Aorta (tissue), 5 donors: ENCODE measurements around the gene PLAGL1. TPM values are rescaled to one million over a fixed set of nuclear protein-coding genes. Genes with fewer than 3 reads are reported as not detected.
"Not testable (repeated sequence)": the region's sequence is repeated elsewhere in the genome, so short reads cannot be mapped to it uniquely, and the experiment has no call there.

Experiments used
- ATAC-seq: fragments of 200-7000 bp; cut with Tn5 transposase; one replicate; pipeline ENCODE4 v1.9.1; 2022; ENCODE audit warnings: moderate library complexity; ENCODE audit not compliant: low FRiP score
- DNase-seq, 2 donors: peaks; one replicate each; pipeline ENCODE4 v3.0.0-alpha.2; 2020
- H3K27ac ChIP-seq, 2 donors: one replicate each; pipeline ENCODE4 v1.5.1; 2013; ENCODE audit warnings: low read length in 2 of 2, mild to moderate bottlenecking in 2 of 2, moderate library complexity in 2 of 2, control low read depth in 1 of 2, inconsistent platforms in 1 of 2, low read depth in 1 of 2
- H3K27me3 ChIP-seq, 2 donors: one replicate each; pipeline ENCODE4 v1.6.1; 2013; ENCODE audit warnings: control low read depth in 1 of 2, low read length in 1 of 2, mild to moderate bottlenecking in 1 of 2, moderate library complexity in 1 of 2; ENCODE audit not compliant: insufficient read depth in 2 of 2, control insufficient read depth in 1 of 2
- H3K36me3 ChIP-seq, 2 donors: one replicate each; pipeline ENCODE4 v1.6.1; 2013; ENCODE audit warnings: control low read depth in 1 of 2, low read length in 1 of 2, mild to moderate bottlenecking in 1 of 2; ENCODE audit not compliant: insufficient read depth in 2 of 2, control insufficient read depth in 1 of 2
- H3K4me1 ChIP-seq, 2 donors: one replicate each; pipeline ENCODE4 v1.6.1; 2013; ENCODE audit warnings: low read length in 2 of 2, control low read depth in 1 of 2, mild to moderate bottlenecking in 1 of 2, moderate library complexity in 1 of 2; ENCODE audit not compliant: insufficient read depth in 2 of 2, control insufficient read depth in 1 of 2
- H3K4me3 ChIP-seq, 2 donors: one replicate each; pipeline ENCODE4 v1.5.1; 2013; ENCODE audit warnings: low read length in 2 of 2, control low read depth in 1 of 2, mild to moderate bottlenecking in 1 of 2
- H3K9me3 ChIP-seq: one replicate; pipeline ENCODE4 v1.6.1; 2013; ENCODE audit warnings: mild to moderate bottlenecking, low read length; ENCODE audit not compliant: control insufficient read depth
- WGBS, 2 donors: extraction: QIAGEN DNeasy Blood & Tissue Kit; methylation state at CpG; one replicate each; pipeline ENCODE4 v1.1.7; 2013; 5-methylcytosine and 5-hydroxymethylcytosine counted together
- intact Hi-C, 2 donors: fragments of 100-400 bp; cut with DNase I; formaldehyde crosslinking; loops; one replicate each; pipeline versions ENCODE4 v1.14.2 to v1.15.0; 2022
- polyA plus RNA-seq, 2 donors: library from polyadenylated mRNA; stranded (reverse); fragments of 200-250 nt; gene quantifications; one replicate each; pipeline ENCODE4 v1.2.3, GENCODE V29; 2013
- total RNA-seq, 2 donors: library from RNA; stranded (reverse); fragmentation: NEBNext Ultra II Directional; extraction: Animal tissue kit (Norgen Biotek cat#: 25700); gene quantifications; one replicate each; pipeline ENCODE4 v1.2.1, GENCODE V29; 2021
- donor health status: healthy with polysubstance abuse.
- donor health status: Bipolar disorder and iron deficiency.
- donor health status: DM: no; HTN: no; CAD: no.
- donor health status: DM: no; HTN: no; CAD: no.
- donor health status: DM: yes; HTN: yes; CAD: no.

Gene PLAGL1
- total and polyA plus RNA-seq, 4 donors = 16.5 to 101 (median 59.4) TPM

- 39 to 59% methylated on average over 4 of the region's 4 CpGs for WGBS, 2 donors
- Histone ChIP-seq H3K27me3 (no peaks in the 10 kb centered on the region), H3K4me3 (no peak overlapping the region), H3K9me3 (no peaks in the 10 kb centered on the region), H3K36me3 (no peaks in the 10 kb centered on the region), H3K27ac (no peak overlapping the region), H3K4me1 (no peaks in the 10 kb centered on the region)
- intact Hi-C loops = no loop called here
- DNase-seq (no peak), ATAC-seq (no peak)
Observed at GRCh38 chr6:143939364-143939763, 68.7 kb downstream of the PLAGL1 start.

DNA sequence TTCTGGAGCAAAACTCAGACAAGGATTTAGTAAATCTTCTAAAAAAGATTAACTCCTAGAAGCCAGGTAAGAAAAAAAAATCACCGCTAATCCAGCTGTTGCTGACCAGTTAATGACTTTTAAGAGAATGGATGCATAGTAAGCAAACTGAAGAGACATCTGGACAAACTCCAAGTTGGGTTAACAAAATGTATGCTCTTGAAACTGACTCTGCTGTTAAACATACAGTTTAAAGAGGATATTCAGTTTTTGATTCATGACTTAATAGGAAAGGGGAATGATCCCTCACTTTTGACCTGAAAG, 70.4 kb downstream of the PLAGL1 start:
- Histone ChIP-seq H3K4me1 (no peaks in the 10 kb centered on the region), H3K4me3 (no peak overlapping the region), H3K27me3 (no peaks in the 10 kb centered on the region), H3K27ac (no peak overlapping the region), H3K9me3 (peaks cover 4% of the 10 kb centered on the region), H3K36me3 (no peaks in the 10 kb centered on the region)
- intact Hi-C loops = no loop called here
- ATAC-seq = no peak
- WGBS, 2 donors = 93 to 99% methylated on average over 1 of the region's 1 CpG
- no peak for DNase-seq

DNA sequence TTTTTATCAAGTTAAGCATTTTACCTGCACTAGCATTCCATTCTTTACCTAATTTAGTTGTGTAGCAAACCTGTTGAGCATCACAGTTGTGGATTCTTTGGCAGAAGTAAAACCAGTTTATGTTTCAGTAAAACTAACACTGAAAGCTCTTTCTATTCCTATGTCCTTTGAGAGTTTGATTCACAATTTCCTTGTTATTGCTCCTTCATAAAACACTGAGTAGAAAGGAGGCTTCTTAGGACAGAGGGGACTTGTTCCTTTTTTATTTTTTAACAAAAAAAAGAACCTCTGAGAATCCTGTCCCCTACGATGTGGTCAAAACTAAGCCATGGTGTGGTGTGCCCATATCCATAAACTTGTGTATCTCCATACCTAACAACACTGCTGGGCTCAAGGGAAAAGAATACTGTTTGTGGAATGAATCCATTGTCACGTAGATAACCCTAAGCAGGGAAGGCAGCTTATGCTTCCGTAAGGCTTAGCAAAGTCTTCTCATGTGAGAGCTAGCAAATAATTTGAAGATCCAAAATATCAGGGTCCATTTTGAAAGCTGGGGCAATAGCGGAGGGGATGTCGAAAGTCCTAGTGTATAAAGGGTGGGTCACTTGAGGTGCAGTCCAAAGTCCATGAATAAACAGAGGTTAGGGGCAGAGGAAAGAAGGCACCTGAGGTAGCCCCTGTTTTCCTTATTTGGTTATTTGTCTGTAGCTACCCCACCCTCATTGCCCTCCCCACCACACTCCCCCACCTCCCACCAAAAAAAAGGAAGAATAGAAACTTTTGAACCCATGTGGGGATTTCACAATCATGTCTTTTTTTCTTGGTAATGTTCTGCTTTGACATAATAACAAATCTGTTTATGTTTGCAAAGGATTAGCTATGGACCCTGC, 71.0 kb downstream of the PLAGL1 start:
- Histone ChIP-seq H3K4me3 (no peak overlapping the region), H3K27me3 (no peaks in the 10 kb centered on the region), H3K36me3 (no peaks in the 10 kb centered on the region), H3K9me3 (peaks cover 4% of the 10 kb centered on the region), H3K27ac (no peak overlapping the region), H3K4me1 (no peaks in the 10 kb centered on the region)
- WGBS, 2 donors = 77 to 78% methylated on average over 5 of the region's 5 CpGs
- no peak for DNase-seq
- ATAC-seq = no peak
- intact Hi-C loops = no loop called here

DNA sequence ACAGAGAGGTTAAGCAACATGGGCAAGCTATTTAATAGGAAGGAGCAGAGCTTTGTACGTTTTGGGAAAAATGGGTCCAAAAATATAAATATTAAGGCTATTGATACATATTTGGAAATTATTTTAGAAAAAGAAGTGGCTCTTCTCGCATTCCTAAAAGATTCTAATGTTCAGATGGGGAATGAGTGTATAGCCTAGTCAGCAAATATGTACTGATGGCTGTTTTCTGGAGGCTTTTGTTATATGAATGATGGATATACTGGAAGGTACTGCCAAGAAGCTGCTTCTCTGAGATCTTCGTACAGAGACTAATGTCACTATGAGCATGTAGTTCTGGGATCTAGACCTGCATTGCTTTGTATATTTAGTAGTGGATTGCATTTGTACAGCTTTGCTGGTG, 71.7 kb downstream of the PLAGL1 start:
- H3K4me3 ChIP-seq = no peak overlapping the region
- no peaks in the 10 kb centered on the region for H3K27me3 ChIP-seq
- H3K27ac ChIP-seq = no peak overlapping the region
- no peaks in the 10 kb centered on the region for H3K4me1 ChIP-seq
- no peak for ATAC-seq
- peaks cover 4% of the 10 kb centered on the region for H3K9me3 ChIP-seq
- no peaks in the 10 kb centered on the region for H3K36me3 ChIP-seq
- 88 to 90% methylated on average over 3 of the region's 3 CpGs for WGBS, 2 donors
- intact Hi-C loops = no loop called here
- no peak for DNase-seq

GRCh38 chr6:143934867-143935266, 73.2 kb downstream of the PLAGL1 start:
- Histone ChIP-seq H3K27me3 (no peaks in the 10 kb centered on the region), H3K36me3 (no peaks in the 10 kb centered on the region), H3K4me3 (no peak overlapping the region), H3K27ac (no peak overlapping the region), H3K4me1 (no peaks in the 10 kb centered on the region), H3K9me3 (peaks cover 4% of the 10 kb centered on the region)
- intact Hi-C loops = no loop called here
- WGBS, 2 donors = 81 to 82% methylated on average over 4 of the region's 4 CpGs
- no peak for ATAC-seq
- no peak for DNase-seq

DNA sequence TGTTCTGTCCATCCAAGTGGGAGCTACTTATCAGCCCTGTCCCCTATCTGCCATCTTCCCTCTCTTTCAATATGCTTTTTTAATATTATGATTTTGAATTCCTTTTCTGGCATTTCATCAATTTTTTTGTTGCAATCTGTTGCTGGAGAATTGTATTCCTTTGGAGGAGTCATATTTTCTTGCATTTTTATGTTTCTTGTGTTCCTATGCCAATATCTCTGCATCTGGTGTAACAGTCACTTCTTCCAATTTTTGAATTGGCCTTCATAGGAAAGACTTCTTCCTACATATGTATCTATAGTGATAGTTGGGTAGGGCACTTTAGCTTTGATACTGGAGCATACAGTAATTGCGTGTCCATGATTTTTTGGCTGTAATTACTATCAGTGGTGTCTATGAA, 73.7 kb downstream of the PLAGL1 start:
- DNase-seq = no peak
- H3K4me1 ChIP-seq = no peaks in the 10 kb centered on the region
- H3K9me3 ChIP-seq = peaks cover 4% of the 10 kb centered on the region
- H3K4me3 ChIP-seq = no peak overlapping the region
- no peak overlapping the region for H3K27ac ChIP-seq
- ATAC-seq = no peak
- 91 to 94% methylated on average over 1 of the region's 1 CpG for WGBS, 2 donors
- H3K27me3 ChIP-seq = no peaks in the 10 kb centered on the region
- H3K36me3 ChIP-seq = no peaks in the 10 kb centered on the region
- intact Hi-C loops = no loop called here

DNA sequence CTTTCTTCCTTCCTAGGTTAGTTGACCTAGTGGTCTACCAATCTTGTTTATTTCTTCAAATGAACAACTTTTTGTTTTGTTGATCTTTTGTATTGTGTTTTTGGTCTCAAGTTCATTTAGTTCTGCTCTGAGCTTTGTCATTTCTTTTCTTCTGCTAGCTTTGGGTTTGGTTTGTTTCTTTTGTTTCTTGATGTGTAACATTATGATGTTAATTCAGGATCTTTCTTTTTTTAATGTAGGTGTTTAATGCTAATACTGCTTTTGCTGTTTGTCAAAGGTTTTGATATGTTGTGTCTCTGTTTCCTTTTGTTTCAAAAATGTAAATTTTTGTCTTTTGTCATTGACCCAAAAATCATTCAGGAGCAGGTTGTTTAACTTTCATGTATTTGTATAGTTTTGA, 78.1 kb downstream of the PLAGL1 start:
- Histone ChIP-seq H3K4me3 (no peak overlapping the region), H3K9me3 (peaks cover 4% of the 10 kb centered on the region), H3K36me3 (no peaks in the 10 kb centered on the region), H3K27ac (no peak overlapping the region), H3K4me1 (no peaks in the 10 kb centered on the region), H3K27me3 (no peaks in the 10 kb centered on the region)
- no peak for DNase-seq
- intact Hi-C loops = no loop called here
- ATAC-seq = no peak

DNA sequence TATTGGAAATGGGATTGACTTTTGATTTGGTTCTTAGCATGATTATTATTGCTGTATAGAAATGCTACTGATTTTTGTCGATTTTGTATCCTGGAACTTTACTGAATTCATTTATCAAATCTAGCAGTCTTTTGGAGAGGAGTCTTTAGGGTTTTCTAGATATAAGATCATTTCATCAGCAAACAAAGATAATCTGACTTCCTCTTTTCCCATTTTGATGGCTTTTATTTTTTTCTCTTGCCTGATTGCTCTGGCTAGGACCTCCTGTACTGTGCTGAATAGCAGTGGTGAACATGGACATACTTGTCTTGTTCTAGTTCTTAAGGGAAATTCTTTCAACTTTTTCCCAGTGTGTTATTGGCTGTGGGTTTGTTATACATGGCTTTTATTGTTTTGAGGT, 79.2 kb downstream of the PLAGL1 start:
- H3K4me3 ChIP-seq = no peak overlapping the region
- ATAC-seq (no peak), DNase-seq (no peak)
- peaks cover 4% of the 10 kb centered on the region for H3K9me3 ChIP-seq
- WGBS, 2 donors = 92 to 94% methylated on average over 1 of the region's 1 CpG
- intact Hi-C loops = no loop called here
- H3K4me1 ChIP-seq = no peaks in the 10 kb centered on the region
- no peak overlapping the region for H3K27ac ChIP-seq
- no peaks in the 10 kb centered on the region for H3K27me3 ChIP-seq
- H3K36me3 ChIP-seq = no peaks in the 10 kb centered on the region

DNA sequence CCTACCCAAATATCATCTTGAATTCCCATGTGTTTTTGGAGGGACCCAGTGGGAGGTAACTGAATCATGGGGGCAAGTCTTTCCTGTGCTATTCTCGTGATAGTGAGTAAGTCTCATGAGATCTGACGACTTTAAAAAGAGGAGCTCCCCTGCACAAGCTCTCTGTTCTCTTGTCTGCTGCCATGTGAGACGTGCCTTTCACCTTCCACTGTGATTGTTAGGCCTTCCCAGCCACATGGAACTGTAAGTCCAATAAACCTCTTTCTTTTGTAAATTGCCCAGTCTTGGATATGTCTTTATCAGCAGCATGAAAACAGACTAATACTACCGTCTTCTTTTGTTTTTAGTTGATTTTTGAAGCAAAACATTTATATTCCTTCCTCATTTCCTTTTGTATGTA, 91.0 kb downstream of the PLAGL1 start:
- H3K27me3 ChIP-seq, H3K27ac ChIP-seq, H3K4me1 ChIP-seq, H3K4me3 ChIP-seq, H3K36me3 ChIP-seq, H3K9me3 ChIP-seq, ATAC-seq, DNase-seq, intact Hi-C loops: not testable (repeated sequence)
- WGBS, 2 donors = 74 to 76% methylated on average over 4 of the region's 4 CpGs
